ENCODE results near the gene DMBT1.

DNA sequence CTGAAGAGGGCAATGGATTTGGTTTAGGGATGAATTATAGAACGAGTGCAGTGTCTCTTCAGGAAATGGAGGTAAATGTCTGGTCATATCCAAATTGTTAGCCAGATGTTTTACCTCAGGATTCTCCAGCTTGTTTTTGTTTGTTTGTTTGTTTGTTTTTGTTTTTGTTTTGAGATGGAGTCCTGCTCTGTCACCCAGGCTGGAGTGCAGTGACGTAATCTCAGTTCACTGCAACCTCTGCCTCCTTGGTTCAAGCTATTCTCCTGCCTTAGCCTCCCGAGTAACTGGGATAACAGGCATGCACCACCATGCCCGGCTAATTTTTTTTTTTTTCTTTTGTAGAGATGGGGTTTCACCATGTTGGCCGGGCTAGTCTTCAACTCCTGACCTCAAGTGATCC, 132.2 kb downstream of the DMBT1 start:
- TF ChIP-seq, protein P1, sequence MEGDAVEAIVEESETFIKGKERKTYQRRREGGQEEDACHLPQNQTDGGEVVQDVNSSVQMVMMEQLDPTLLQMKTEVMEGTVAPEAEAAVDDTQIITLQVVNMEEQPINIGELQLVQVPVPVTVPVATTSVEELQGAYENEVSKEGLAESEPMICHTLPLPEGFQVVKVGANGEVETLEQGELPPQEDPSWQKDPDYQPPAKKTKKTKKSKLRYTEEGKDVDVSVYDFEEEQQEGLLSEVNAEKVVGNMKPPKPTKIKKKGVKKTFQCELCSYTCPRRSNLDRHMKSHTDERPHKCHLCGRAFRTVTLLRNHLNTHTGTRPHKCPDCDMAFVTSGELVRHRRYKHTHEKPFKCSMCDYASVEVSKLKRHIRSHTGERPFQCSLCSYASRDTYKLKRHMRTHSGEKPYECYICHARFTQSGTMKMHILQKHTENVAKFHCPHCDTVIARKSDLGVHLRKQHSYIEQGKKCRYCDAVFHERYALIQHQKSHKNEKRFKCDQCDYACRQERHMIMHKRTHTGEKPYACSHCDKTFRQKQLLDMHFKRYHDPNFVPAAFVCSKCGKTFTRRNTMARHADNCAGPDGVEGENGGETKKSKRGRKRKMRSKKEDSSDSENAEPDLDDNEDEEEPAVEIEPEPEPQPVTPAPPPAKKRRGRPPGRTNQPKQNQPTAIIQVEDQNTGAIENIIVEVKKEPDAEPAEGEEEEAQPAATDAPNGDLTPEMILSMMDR (conservative IDR thresholded peaks at IDR 0.05 in 1 of 2, IDR thresholded peaks at IDR 0.05 in 1 of 2; ENCODE audit: extremely low read depth in 1 of 2, insufficient read depth in 1 of 2, low read depth in 1 of 2, low read length in 2 of 2), result no peak
- no peak for TF ChIP-seq EZH2 (IDR thresholded peaks at IDR 0.05; ENCODE audit: borderline replicate concordance, low read length)

Measured in mammary epithelial cell (primary cell).